ENCODE data around the gene GPT2.

DNA sequence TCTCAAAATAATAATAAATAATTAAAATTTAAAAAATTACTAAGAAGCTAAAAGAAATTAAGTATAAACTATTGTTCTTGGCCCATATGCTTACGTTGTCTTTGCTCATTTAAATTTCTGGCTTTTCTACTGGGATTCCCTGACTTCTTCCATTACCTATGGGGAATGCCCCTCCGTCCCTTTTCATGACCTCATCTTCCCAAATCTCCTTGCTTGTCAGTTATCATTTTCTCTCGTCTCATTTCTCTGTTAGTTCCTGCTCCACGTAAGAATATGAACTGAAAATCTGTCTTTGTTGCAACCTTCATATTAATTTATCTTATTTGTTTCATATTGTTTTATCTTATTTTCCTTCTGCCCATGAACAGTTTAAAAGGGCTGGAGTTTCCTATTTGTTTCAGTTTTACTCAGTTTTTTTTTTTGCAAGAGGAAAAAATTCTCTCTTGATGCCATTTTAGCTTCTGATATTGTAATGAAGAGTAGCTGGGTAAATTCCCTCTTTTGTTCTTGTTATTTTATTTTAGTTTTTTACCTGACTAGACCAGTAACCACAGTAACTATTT lies 91.8 kb downstream of the GPT2 start:
- TF ChIP-seq POLR2A (IDR thresholded peaks at IDR 0.05) (no peak), CTCF (IDR thresholded peaks at IDR 0.05) (no peak)
